ENCODE measurements around the gene CAB39L.

Gene CAB39L

GRCh38 chr13:49441312-49441711, 2.6 kb downstream of the CAB39L start:
- no peak for DNase-seq (ENCODE audit: low read depth)

GRCh38 chr13:49439609-49440008, 4.3 kb downstream of the CAB39L start:
- DNase-seq (ENCODE audit: low read depth), result no peak

GRCh38 chr13:49437705-49438104, 6.2 kb downstream of the CAB39L start:
- no peak for DNase-seq (ENCODE audit: low read depth)

- DNase-seq (ENCODE audit: low read depth), result no peak
Measured at GRCh38 chr13:49436890-49437289, 7.0 kb downstream of the CAB39L start.

- no peak for DNase-seq (ENCODE audit: low read depth)
Measured at GRCh38 chr13:49435992-49436391, 7.9 kb downstream of the CAB39L start.

GRCh38 chr13:49429121-49429520, 14.7 kb downstream of the CAB39L start:
- DNase-seq (ENCODE audit: low read depth), result no peak

GRCh38 chr13:49428041-49428763, 15.7 kb downstream of the CAB39L start:
- DNase-seq (ENCODE audit: low read depth), result no peak

- DNase-seq (ENCODE audit: low read depth), result no peak
Measured at GRCh38 chr13:49424011-49424560, 19.8 kb downstream of the CAB39L start.

GRCh38 chr13:49421391-49421790, 22.5 kb downstream of the CAB39L start:
- DNase-seq (ENCODE audit: low read depth), result no peak

GRCh38 chr13:49419276-49419675, 24.6 kb downstream of the CAB39L start:
- DNase-seq (ENCODE audit: low read depth), result no peak

- DNase-seq (ENCODE audit: low read depth), result no peak
Measured at GRCh38 chr13:49418206-49418605, 25.7 kb downstream of the CAB39L start.

GRCh38 chr13:49417161-49417560, 26.7 kb downstream of the CAB39L start:
- DNase-seq (ENCODE audit: low read depth), result no peak

- no peak for DNase-seq (ENCODE audit: low read depth)
Measured at GRCh38 chr13:49412749-49413148, 31.1 kb downstream of the CAB39L start.

- DNase-seq (ENCODE audit: low read depth), result no peak
Measured at GRCh38 chr13:49411353-49411752, 32.5 kb downstream of the CAB39L start.

- no peak for DNase-seq (ENCODE audit: low read depth)
Measured at GRCh38 chr13:49410477-49410876, 33.4 kb downstream of the CAB39L start.

GRCh38 chr13:49410006-49410405, 33.9 kb downstream of the CAB39L start:
- DNase-seq (ENCODE audit: low read depth), result no peak

- DNase-seq (ENCODE audit: low read depth), result no peak
Measured at GRCh38 chr13:49409008-49409407, 34.9 kb downstream of the CAB39L start.

GRCh38 chr13:49407936-49408335, 35.9 kb downstream of the CAB39L start:
- DNase-seq (ENCODE audit: low read depth), result no peak

- DNase-seq (ENCODE audit: low read depth), result no peak
Measured at GRCh38 chr13:49407068-49407467, 36.8 kb downstream of the CAB39L start.

- DNase-seq (ENCODE audit: low read depth), result no peak
Measured at GRCh38 chr13:49404703-49405020, 39.2 kb downstream of the CAB39L start.

GRCh38 chr13:49403996-49404702, 39.7 kb downstream of the CAB39L start:
- DNase-seq (ENCODE audit: low read depth), result no peak

GRCh38 chr13:49400755-49401659, 42.9 kb downstream of the CAB39L start:
- DNase-seq (ENCODE audit: low read depth), result no peak

Data from stimulated activated CD8-positive, alpha-beta memory T cell treated with anti-CD3 and anti-CD28 coated beads, Interleukin-7, amount 100 ng/mL, for 24 hours (primary cell).